Neural crest cell (in vitro differentiated cells): ENCODE results near the gene CMA1. TPM values are rescaled to one million over a fixed set of nuclear protein-coding genes. Genes with fewer than 3 reads are reported as not detected.

ENCODE experiments used
- DNase-seq: peaks from one replicate; pipeline ENCODE4 v3.0.0; 2021; ENCODE audit warnings: low read depth, mixed read lengths, low spot score
- H3K27ac Mint-ChIP-seq: one replicate; pipeline ENCODE4 v1.8.0; 2021; ENCODE audit warnings: mild to moderate bottlenecking, mixed read lengths; ENCODE audit not compliant: unreplicated experiment
- H3K27me3 Mint-ChIP-seq: 2 replicates; pipeline ENCODE4 v1.8.0; 2021; ENCODE audit warnings: low read depth, mild to moderate bottlenecking, mixed read lengths
- H3K36me3 Mint-ChIP-seq: 2 replicates; pipeline ENCODE4 v1.8.0; 2021; ENCODE audit warnings: low read depth, mild to moderate bottlenecking, mixed read lengths
- H3K4me1 Mint-ChIP-seq: 2 replicates; pipeline ENCODE4 v1.8.0; 2021; ENCODE audit warnings: mixed read lengths
- H3K4me3 Mint-ChIP-seq: one replicate; pipeline ENCODE4 v1.8.0; 2021; ENCODE audit warnings: mild to moderate bottlenecking, mixed read lengths
- H3K9me3 Mint-ChIP-seq: 2 replicates; pipeline ENCODE4 v1.8.0; 2021; ENCODE audit warnings: mixed read lengths
- total RNA-seq: library from RNA; stranded (reverse); gene quantifications from 2 replicates; pipeline ENCODE4 v1.2.1, GENCODE V29; 2021
- TF ChIP-seq, protein P1 (sequence below): fragments of 200-600 bp; sonication (generic); conservative IDR thresholded peaks from 2 replicates; pipeline ENCODE4 v1.5.0; 2021; ENCODE audit warnings: antibody characterized with exemption, mild to moderate bottlenecking

The CMA1 gene
- total RNA-seq, 1 donor from 2014 or later: not detected

DNA sequence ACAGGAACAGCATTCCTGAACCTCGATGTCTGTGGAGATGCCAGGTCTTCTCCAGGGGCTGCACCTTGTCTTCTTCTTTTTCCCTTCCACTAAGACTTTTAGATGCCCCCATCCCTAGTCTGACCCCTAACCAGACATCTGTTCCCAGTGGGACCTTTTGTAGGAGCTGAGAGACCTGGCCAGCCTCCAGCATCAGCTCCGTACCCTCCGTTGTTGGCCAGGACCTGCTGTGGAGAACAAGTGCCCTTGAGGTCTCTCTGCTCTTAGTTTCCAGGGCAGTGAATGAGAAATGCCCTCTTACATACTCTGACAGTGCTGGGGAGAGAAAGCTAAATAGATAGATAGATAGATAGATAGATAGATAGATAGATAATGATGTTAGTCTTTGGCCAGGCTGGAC lies 48.7 kb downstream of the CMA1 start:
- no peak overlapping the region for H3K27ac Mint-ChIP-seq
- H3K4me1 Mint-ChIP-seq: no peaks in the 10 kb centered on the region
- H3K36me3 Mint-ChIP-seq: peaks cover 6% of the 10 kb centered on the region
- H3K9me3 Mint-ChIP-seq: no peaks in the 10 kb centered on the region
- no peak overlapping the region for H3K4me3 Mint-ChIP-seq
- no peaks in the 10 kb centered on the region for H3K27me3 Mint-ChIP-seq
- no peak for DNase-seq
- TF ChIP-seq, protein P1, sequence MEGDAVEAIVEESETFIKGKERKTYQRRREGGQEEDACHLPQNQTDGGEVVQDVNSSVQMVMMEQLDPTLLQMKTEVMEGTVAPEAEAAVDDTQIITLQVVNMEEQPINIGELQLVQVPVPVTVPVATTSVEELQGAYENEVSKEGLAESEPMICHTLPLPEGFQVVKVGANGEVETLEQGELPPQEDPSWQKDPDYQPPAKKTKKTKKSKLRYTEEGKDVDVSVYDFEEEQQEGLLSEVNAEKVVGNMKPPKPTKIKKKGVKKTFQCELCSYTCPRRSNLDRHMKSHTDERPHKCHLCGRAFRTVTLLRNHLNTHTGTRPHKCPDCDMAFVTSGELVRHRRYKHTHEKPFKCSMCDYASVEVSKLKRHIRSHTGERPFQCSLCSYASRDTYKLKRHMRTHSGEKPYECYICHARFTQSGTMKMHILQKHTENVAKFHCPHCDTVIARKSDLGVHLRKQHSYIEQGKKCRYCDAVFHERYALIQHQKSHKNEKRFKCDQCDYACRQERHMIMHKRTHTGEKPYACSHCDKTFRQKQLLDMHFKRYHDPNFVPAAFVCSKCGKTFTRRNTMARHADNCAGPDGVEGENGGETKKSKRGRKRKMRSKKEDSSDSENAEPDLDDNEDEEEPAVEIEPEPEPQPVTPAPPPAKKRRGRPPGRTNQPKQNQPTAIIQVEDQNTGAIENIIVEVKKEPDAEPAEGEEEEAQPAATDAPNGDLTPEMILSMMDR: no peak

DNA sequence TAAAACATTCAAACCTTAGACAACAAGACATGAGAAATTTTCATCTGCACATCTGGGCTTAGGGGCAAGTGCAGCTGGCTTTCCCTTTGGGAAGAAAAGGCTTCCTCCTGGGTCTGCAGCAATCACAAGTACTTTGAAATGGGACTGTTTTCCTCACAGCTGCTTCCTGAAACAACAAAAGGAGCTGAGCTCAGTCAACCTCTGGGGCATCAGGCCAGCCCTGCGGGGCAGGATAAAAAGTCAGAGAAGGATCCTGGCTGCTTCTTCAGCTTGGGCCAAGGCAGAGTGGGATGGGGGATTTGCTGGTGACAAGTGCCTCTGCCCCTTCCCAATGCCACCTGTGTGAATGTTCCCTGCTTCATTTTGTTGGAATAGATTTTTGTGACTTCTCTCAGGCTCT lies 49.3 kb downstream of the CMA1 start:
- Mint-ChIP-seq H3K4me1 (no peaks in the 10 kb centered on the region), H3K36me3 (peaks cover 10% of the 10 kb centered on the region), H3K4me3 (no peak overlapping the region), H3K27ac (no peak overlapping the region), H3K27me3 (no peaks in the 10 kb centered on the region), H3K9me3 (peaks cover 2% of the 10 kb centered on the region)
- no peak for DNase-seq
- TF ChIP-seq, protein P1: no peak

DNA sequence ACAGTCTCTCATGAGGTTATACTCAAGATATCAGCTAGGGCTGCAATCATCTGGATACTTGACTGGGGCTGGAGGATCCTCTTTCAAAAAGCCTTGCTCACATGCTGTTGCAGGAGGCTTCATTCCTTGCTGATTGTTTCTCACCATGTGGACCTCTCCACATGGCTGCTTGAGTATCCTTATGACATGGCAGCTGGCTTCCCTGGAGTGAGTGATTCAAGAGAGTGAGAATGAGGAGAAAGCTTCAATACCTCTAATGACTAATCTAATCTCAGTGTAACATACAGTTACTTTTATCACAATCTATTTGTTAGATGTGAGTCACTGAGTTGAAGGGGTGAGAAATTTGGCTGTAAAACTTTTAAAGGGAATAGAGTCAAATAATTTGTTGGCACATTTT lies 51.1 kb downstream of the CMA1 start:
- Mint-ChIP-seq H3K4me3 (no peak overlapping the region), H3K27me3 (no peaks in the 10 kb centered on the region), H3K4me1 (no peaks in the 10 kb centered on the region), H3K9me3 (peaks cover 7% of the 10 kb centered on the region), H3K27ac (no peak overlapping the region), H3K36me3 (peaks cover 16% of the 10 kb centered on the region)
- TF ChIP-seq, protein P1: no peak
- DNase-seq: no peak

Other genes starting within 250 kb of the CMA1 start
- gene TGM1, start 245.1 kb downstream of the CMA1 start, total RNA-seq: 4.5 and 6.4 TPM in 2 replicates
- gene RABGGTA, start 236.7 kb downstream of the CMA1 start, total RNA-seq: 22.8 and 25.4 TPM in 2 replicates
- 17.2 and 19.1 TPM in 2 replicates for gene DHRS1, start 208.5 kb downstream of the CMA1 start, total RNA-seq
- gene NOP9, start 208.4 kb downstream of the CMA1 start, total RNA-seq: 34.5 and 34.8 TPM in 2 replicates
- gene CIDEB, start 200.3 kb downstream of the CMA1 start, total RNA-seq: not detected in 2 replicates
- 7.9 and 9.4 TPM in 2 replicates for gene LTB4R2, start 198.1 kb downstream of the CMA1 start, total RNA-seq
- 4.7 and 5.3 TPM in 2 replicates for gene LTB4R, start 196.8 kb downstream of the CMA1 start, total RNA-seq
- gene ADCY4, start 173.2 kb downstream of the CMA1 start, total RNA-seq: 0.49 TPM in 1 of 2 replicates, not detected in the other
- gene RIPK3, start 168.3 kb downstream of the CMA1 start, total RNA-seq: not detected in 2 replicates
- 44.3 and 47.8 TPM in 2 replicates for gene NFATC4, start 140.1 kb downstream of the CMA1 start, total RNA-seq
- gene NYNRIN, start 109.3 kb downstream of the CMA1 start, total RNA-seq: 10.3 and 10.4 TPM in 2 replicates
- gene CBLN3, start 78.6 kb downstream of the CMA1 start, total RNA-seq: 0.86 and 1.0 TPM in 2 replicates
- 49.3 and 52.3 TPM in 2 replicates for gene KHNYN, start 78.3 kb downstream of the CMA1 start, total RNA-seq
- gene SDR39U1, start 65.5 kb downstream of the CMA1 start, total RNA-seq: 64.6 and 76.7 TPM in 2 replicates
- not detected in 2 replicates for gene CTSG, start 68.0 kb upstream of the CMA1 start, total RNA-seq
- not detected in 2 replicates for gene GZMH, start 101.4 kb upstream of the CMA1 start, total RNA-seq
- not detected in 2 replicates for gene GZMB, start 125.9 kb upstream of the CMA1 start, total RNA-seq